PC-3 (cell line): Measurements from ENCODE around the gene HARBI1.

Source experiments
- CTCF ChIP-seq: fragments of 300-600 bp; sonication (generic); conservative IDR thresholded peaks from 2 replicates; pipeline ENCODE4 v1.5.1; 2017; ENCODE audit warnings: antibody characterized with exemption, low read depth, mild to moderate bottlenecking, low read length
- EZH2 ChIP-seq: fragments of 300-600 bp; sonication (generic); IDR thresholded peaks from one replicate; pipeline ENCODE4 v1.6.1; 2017; ENCODE audit warnings: antibody characterized with exemption, mild to moderate bottlenecking, low read length; ENCODE audit not compliant: unreplicated experiment
- EZH2phosphoT487 ChIP-seq: fragments of 300-600 bp; sonication (generic); IDR thresholded peaks from 2 replicates; pipeline ENCODE4 v1.6.1; 2018; ENCODE audit warnings: mild to moderate bottlenecking, antibody characterized with exemption, low read length, borderline replicate concordance

GRCh38 chr11:46553814-46554212, 63.2 kb downstream of the HARBI1 start:
- TF ChIP-seq CTCF (no peak), EZH2 (no peak), EZH2phosphoT487 (no peak)
